Breast epithelium (tissue), 4 donors: ENCODE measurements around the gene ITIH3. TPM values are rescaled to one million over a fixed set of nuclear protein-coding genes. Genes with fewer than 3 reads are reported as not detected.

Experiments used
- DNase-seq, 2 donors: peaks; one replicate each; pipeline ENCODE4 v3.0.0-alpha.2; 2019; ENCODE audit warnings: low spot score in 2 of 2
- H3K27ac ChIP-seq, 2 donors: fragments of 200-600 bp; sonication (generic) in 1 of 2; one replicate each; pipeline ENCODE4 v1.5.1; 2016 to 2019; ENCODE audit warnings: mild to moderate bottlenecking in 1 of 2
- H3K27me3 ChIP-seq, 2 donors: fragments of 200-600 bp; sonication (generic) in 1 of 2; one replicate each; pipeline versions ENCODE4 v1.5.1 to v1.6.0; 2017 to 2019; ENCODE audit warnings: control low read depth in 1 of 2, mild to moderate bottlenecking in 1 of 2
- H3K36me3 ChIP-seq: fragments of 200-600 bp; one replicate; pipeline ENCODE4 v1.5.1; 2019
- H3K4me1 ChIP-seq, 2 donors: fragments of 200-600 bp; sonication (generic); one replicate each; pipeline ENCODE4 v1.5.1; 2016 to 2019; ENCODE audit warnings: control low read depth in 1 of 2
- H3K4me3 ChIP-seq, 3 donors: fragments of 200-600 bp; sonication (generic); 1 replicate in 2 of 3; 2 replicates in 1 of 3; pipeline ENCODE4 v1.5.1; 2016 to 2019; ENCODE audit warnings: mild to moderate bottlenecking in 3 of 3, moderate library complexity in 2 of 3
- H3K9me3 ChIP-seq, 2 donors: fragments of 200-600 bp; sonication (generic) in 1 of 2; one replicate each; pipeline ENCODE4 v1.5.1; 2016 to 2019; ENCODE audit warnings: control low read depth in 1 of 2
- POLR2A ChIP-seq: fragments of 450-650 bp; IDR thresholded peaks from one replicate; pipeline ENCODE4 v1.6.1; 2016; ENCODE audit warnings: antibody characterized with exemption, mild to moderate bottlenecking, moderate library complexity
- POLR2AphosphoS5 ChIP-seq, 3 donors: sonication (generic); formaldehyde crosslinking; IDR thresholded peaks; one replicate each; pipeline ENCODE4 v1.6.1; 2017; ENCODE audit warnings: antibody characterized with exemption in 3 of 3
- intact Hi-C: fragments of 100-400 bp; cut with DNase I; formaldehyde crosslinking; loops from one replicate; pipeline ENCODE4 v1.15.1; 2023; ENCODE audit warnings: low total_unique reads
- total RNA-seq, 3 donors: library from RNA; depleted of rRNA; stranded (reverse); fragments of >200 nt; gene quantifications; one replicate each; pipeline ENCODE4 v1.1.0, GENCODE V29; 2016
- TF ChIP-seq, protein P1 (sequence below), 3 donors: fragments of 450-650 bp; IDR thresholded peaks; one replicate each; pipeline ENCODE4 v1.5.1; 2016 to 2017; ENCODE audit warnings: antibody characterized with exemption in 3 of 3, mild to moderate bottlenecking in 3 of 3, moderate library complexity in 3 of 3

ITIH3 gene
- total RNA-seq, 3 donors from 2014 or later, result 0.64 to 6.6 (median 0.88) TPM

DNA sequence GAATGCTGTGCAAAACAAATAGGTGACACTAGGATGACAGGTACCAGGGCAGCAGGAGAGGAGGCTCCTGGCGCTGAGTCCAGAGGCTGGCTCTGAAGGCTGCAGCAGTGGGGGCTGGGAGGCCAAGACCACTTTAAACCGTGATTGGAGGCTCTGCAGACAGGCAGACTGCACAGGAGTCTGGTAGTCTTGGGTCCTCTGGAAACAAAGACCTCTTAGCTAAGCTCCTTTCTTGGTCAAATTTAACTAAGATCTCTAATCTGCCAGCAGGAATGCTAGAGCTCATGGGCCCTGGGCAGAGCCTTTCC is 44.6 kb downstream of the ITIH3 start:
- no peak overlapping the region for H3K4me3 ChIP-seq
- no peak overlapping the region for H3K27ac ChIP-seq
- H3K36me3 ChIP-seq, result no peaks in the 10 kb centered on the region
- DNase-seq, result no peak
- intact Hi-C loops, result no loop called here
- H3K9me3 ChIP-seq, result no peaks in the 10 kb centered on the region
- H3K27me3 ChIP-seq, result no peaks in the 10 kb centered on the region
- H3K4me1 ChIP-seq, result no peaks in the 10 kb centered on the region
- no peak for TF ChIP-seq POLR2A
- TF ChIP-seq, protein P1, sequence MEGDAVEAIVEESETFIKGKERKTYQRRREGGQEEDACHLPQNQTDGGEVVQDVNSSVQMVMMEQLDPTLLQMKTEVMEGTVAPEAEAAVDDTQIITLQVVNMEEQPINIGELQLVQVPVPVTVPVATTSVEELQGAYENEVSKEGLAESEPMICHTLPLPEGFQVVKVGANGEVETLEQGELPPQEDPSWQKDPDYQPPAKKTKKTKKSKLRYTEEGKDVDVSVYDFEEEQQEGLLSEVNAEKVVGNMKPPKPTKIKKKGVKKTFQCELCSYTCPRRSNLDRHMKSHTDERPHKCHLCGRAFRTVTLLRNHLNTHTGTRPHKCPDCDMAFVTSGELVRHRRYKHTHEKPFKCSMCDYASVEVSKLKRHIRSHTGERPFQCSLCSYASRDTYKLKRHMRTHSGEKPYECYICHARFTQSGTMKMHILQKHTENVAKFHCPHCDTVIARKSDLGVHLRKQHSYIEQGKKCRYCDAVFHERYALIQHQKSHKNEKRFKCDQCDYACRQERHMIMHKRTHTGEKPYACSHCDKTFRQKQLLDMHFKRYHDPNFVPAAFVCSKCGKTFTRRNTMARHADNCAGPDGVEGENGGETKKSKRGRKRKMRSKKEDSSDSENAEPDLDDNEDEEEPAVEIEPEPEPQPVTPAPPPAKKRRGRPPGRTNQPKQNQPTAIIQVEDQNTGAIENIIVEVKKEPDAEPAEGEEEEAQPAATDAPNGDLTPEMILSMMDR (IDR thresholded peaks at IDR 0.05), result no peak
- no peak for TF ChIP-seq POLR2AphosphoS5 (IDR thresholded peaks at IDR 0.05)

DNA sequence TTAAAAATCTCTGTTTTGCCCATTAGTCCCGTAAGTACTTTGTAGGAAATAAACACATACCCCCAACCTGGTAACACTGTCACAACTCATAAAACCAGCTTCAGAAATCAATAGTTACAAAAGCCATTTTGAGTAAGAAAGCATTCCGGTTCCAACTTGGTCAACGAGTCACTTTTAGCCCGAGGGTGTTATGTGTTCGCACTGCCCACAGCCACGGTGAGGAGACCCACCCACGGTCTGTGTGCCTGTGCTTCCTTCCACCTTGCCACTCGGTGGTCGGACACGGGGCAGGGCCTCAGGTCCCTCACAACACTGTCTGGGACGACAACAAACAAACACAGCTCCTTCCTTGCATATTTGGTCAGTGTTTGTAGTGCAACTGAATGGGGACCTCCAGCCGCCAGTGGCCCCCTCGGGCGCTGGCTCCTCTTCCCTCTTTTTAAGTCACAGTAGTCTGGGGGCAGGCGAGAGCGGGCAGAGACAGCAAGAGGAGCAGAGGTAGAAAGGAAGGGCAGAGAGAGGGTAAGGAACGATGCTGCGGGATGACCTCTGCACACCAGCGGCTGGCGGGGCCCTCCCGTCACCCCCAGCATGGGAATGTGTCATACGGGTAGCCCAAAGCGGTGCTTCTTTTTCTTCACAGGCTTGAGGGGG is 45.4 kb downstream of the ITIH3 start:
- Histone ChIP-seq H3K4me1 (no peaks in the 10 kb centered on the region), H3K9me3 (no peaks in the 10 kb centered on the region), H3K27me3 (no peaks in the 10 kb centered on the region), H3K27ac (no peak overlapping the region), H3K4me3 (no peak overlapping the region), H3K36me3 (no peaks in the 10 kb centered on the region)
- no peak for DNase-seq
- TF ChIP-seq POLR2AphosphoS5 (IDR thresholded peaks at IDR 0.05) (no peak), POLR2A (no peak)
- TF ChIP-seq, protein P1 (IDR thresholded peaks at IDR 0.05), result no peak
- intact Hi-C loops, result no loop called here

DNA sequence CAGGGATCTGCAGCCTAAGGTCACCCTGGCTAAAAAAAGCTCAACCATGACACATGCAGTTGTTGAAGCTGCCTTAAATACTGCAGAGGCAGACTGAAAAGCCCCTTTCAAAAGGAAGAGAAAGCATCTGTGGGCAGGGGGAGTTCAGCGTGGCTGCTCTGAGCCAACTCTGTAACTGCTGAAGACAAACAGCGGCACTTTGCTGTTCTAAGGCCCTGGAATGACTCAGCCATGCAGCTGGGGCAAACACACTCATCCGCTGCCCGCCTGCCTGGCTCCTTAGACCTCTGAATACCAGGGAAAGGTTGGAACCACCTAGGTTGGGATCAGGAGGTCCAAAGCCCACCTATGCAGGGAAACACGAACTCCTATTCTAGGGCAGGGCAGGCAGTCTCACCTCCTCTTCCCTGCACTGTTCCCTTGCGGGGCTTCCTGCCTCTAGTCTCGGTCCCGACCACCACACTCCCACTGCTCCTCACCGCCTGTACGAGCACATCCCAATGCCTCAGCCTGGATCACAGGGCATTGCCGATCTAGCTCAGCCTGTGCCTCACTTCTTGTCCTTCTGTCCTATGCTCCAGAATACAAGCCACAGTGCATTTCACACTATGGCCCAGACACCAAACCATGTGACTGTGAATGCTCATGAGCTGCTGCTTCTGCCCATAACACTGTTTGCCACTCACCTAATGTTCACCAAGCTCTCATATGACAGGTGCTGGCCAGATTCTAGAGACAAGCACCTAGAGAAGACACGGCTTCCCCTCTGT is 46.8 kb downstream of the ITIH3 start:
- Histone ChIP-seq H3K27ac (no peak overlapping the region), H3K27me3 (no peaks in the 10 kb centered on the region), H3K4me1 (no peaks in the 10 kb centered on the region), H3K9me3 (no peaks in the 10 kb centered on the region), H3K4me3 (no peak overlapping the region), H3K36me3 (no peaks in the 10 kb centered on the region)
- intact Hi-C loops, result no loop called here
- TF ChIP-seq POLR2AphosphoS5 (IDR thresholded peaks at IDR 0.05), result no peak
- TF ChIP-seq, protein P1 (IDR thresholded peaks at IDR 0.05), result no peak
- no peak for TF ChIP-seq POLR2A
- DNase-seq, result no peak

DNA sequence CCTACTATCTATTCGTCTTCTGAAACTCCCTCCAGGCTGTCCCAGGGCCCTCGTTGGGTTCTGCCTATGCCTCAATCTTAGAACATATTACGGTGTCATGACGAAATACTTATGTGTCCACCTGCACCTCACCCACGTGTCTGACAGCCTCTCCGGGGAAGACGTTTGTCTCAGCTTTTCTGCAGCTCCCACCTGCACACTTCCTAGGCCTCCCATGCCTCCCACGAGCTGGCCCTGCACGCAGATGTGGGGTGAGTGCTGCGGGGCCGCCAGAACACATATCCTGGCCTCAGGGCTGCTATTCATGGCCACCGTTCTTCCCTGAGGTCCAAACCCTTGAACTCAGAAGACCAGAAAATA is 47.4 kb downstream of the ITIH3 start:
- Histone ChIP-seq H3K36me3 (no peaks in the 10 kb centered on the region), H3K27me3 (no peaks in the 10 kb centered on the region), H3K4me3 (no peak overlapping the region), H3K27ac (no peak overlapping the region), H3K9me3 (no peaks in the 10 kb centered on the region), H3K4me1 (no peaks in the 10 kb centered on the region)
- intact Hi-C loops, result no loop called here
- TF ChIP-seq POLR2AphosphoS5 (IDR thresholded peaks at IDR 0.05), result no peak
- TF ChIP-seq, protein P1 (IDR thresholded peaks at IDR 0.05), result no peak
- TF ChIP-seq POLR2A, result no peak
- DNase-seq, result no peak

DNA sequence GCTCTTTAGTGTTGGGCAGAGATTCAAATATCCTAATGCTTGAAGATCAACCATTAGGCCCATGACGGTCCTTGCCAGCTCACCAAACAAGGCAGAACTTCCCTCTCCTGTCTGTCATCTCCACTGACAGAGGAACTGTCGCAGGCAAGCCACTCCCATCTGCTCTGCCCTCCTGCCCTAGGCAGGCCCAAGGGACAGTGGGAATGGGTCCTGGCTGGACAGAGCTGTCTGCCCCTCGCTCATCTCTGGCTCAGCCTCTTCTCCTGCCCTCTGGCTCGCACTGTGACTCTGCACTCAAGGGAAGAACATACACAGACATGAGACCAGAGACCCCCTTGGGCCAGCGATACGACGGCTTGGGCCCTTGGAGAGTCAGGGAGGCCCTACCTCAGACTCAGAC is 47.8 kb downstream of the ITIH3 start:
- Histone ChIP-seq H3K9me3 (no peaks in the 10 kb centered on the region), H3K36me3 (no peaks in the 10 kb centered on the region), H3K27me3 (no peaks in the 10 kb centered on the region), H3K27ac (peak overlapping the region in 1 of 2 donors; percentile 41), H3K4me3 (no peak overlapping the region), H3K4me1 (no peaks in the 10 kb centered on the region)
- TF ChIP-seq POLR2A, result no peak
- TF ChIP-seq, protein P1 (IDR thresholded peaks at IDR 0.05), result no peak
- TF ChIP-seq POLR2AphosphoS5 (IDR thresholded peaks at IDR 0.05), result no peak
- intact Hi-C loops, result no loop called here
- DNase-seq, result no peak
